Measurements from ENCODE around the gene PLOD1. TPM values are rescaled to one million over a fixed set of nuclear protein-coding genes. Genes with fewer than 3 reads are reported as not detected.

The PLOD1 gene
- total RNA-seq, 4 donors from 2014 or later: 23.9 to 66.5 (median 54.8) TPM

DNA sequence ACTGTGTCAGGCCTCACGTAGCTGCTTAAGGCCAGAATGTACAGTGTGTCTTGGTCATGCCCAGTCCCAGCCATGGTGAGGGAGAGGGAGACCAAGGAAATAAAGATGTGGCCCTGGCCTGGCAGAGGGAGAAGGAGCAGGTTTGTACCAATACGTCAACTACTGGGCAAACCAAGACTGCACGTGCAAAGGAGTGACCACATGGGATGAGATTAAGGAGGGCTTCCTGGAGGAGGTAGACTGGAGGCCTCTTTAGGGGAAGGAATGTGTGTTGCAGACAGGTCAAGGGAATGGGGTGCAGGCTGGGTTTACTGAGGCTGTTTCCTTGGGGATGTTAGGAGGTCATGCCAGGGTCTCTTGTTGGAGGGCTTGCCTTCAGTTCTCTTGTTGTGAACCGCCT, 7.8 kb downstream of the PLOD1 start:
- peak overlapping the region in 2 of 4 donors; percentile 77 to 86 for H3K27ac ChIP-seq
- ATAC-seq (no peak), DNase-seq (no peak)
- no peaks in the 10 kb centered on the region for H3K27me3 ChIP-seq
- H3K4me3 ChIP-seq: no peak overlapping the region
- TF ChIP-seq, protein P1, sequence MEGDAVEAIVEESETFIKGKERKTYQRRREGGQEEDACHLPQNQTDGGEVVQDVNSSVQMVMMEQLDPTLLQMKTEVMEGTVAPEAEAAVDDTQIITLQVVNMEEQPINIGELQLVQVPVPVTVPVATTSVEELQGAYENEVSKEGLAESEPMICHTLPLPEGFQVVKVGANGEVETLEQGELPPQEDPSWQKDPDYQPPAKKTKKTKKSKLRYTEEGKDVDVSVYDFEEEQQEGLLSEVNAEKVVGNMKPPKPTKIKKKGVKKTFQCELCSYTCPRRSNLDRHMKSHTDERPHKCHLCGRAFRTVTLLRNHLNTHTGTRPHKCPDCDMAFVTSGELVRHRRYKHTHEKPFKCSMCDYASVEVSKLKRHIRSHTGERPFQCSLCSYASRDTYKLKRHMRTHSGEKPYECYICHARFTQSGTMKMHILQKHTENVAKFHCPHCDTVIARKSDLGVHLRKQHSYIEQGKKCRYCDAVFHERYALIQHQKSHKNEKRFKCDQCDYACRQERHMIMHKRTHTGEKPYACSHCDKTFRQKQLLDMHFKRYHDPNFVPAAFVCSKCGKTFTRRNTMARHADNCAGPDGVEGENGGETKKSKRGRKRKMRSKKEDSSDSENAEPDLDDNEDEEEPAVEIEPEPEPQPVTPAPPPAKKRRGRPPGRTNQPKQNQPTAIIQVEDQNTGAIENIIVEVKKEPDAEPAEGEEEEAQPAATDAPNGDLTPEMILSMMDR (IDR thresholded peaks at IDR 0.05 in 4 of 5, conservative IDR thresholded peaks at IDR 0.05 in 1 of 5): no peak
- no peak for TF ChIP-seq POLR2A (IDR thresholded peaks at IDR 0.05)
- no peaks in the 10 kb centered on the region for H3K9me3 ChIP-seq
- in situ Hi-C loops (cut with MboI; ENCODE audit: low sequenced_read_pairs in 4 of 4) (no loop called here), intact Hi-C loops (cut with DNase I; ENCODE audit: low total_unique reads) (loop anchor here (5.0 kb wide), 1 partner anchor 35 kb away; no protein-coding TSS in a partner anchor)
- peaks cover 56 to 63% of the 10 kb centered on the region in 2 donors for H3K4me1 ChIP-seq
- H3K36me3 ChIP-seq: no peaks in the 10 kb centered on the region

- intact Hi-C loops (cut with DNase I; ENCODE audit: low total_unique reads): loop anchor here (5.0 kb wide), 1 partner anchor 34 kb away; no protein-coding TSS in a partner anchor
- in situ Hi-C loops (cut with MboI; ENCODE audit: low sequenced_read_pairs in 4 of 4): no loop called here
Measured at GRCh38 chr1:11943619-11944018, 9.1 kb downstream of the PLOD1 start.

DNA sequence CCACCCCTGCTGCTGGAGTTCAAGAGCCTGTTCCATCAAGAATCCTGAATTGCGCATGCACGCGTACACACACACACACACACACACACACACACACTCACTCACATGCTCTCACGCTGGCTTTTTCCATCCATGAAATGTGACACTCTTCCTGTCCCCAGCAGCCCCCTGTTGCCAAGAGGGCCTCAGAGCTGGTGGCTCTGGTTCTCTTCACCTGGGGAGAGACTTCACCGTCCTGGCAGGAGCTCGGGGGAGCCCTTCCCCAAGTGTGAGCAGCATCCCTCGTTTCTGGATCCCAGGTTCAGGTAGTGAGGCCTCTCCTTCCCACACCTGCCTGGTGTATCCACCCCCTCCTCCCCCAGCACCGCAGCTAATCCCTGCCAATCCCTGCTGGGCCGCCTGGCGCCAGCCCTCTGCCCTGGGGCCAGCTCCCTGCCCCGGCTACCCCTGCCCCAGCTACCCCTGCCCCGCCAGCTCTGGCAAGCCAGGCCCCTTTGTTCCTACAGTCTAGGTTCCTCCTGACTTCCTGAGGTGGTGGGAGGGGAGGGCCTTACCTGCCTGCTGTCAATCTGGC, 9.9 kb downstream of the PLOD1 start:
- intact Hi-C loops (cut with DNase I; ENCODE audit: low total_unique reads): loop anchor here (5.0 kb wide), 1 partner anchor 33 kb away; no protein-coding TSS in a partner anchor
- no peak overlapping the region for H3K4me3 ChIP-seq
- peaks cover 38 to 50% of the 10 kb centered on the region in 2 donors for H3K4me1 ChIP-seq
- in situ Hi-C loops (cut with MboI; ENCODE audit: low sequenced_read_pairs in 4 of 4): no loop called here
- DNase-seq: peak; percentile 60 to 82
- H3K36me3 ChIP-seq: no peaks in the 10 kb centered on the region
- TF ChIP-seq, protein P1 (IDR thresholded peaks at IDR 0.05 in 4 of 5, conservative IDR thresholded peaks at IDR 0.05 in 1 of 5): no peak
- TF ChIP-seq POLR2A (IDR thresholded peaks at IDR 0.05): no peak
- no peaks in the 10 kb centered on the region for H3K9me3 ChIP-seq
- H3K27ac ChIP-seq: peak overlapping the region; percentile 62 to 86 (median 80)
- H3K27me3 ChIP-seq: no peaks in the 10 kb centered on the region
- ATAC-seq: peak; percentile 77 to 79

More at GRCh38 chr1:11943619-11944018, 9.1 kb downstream of the PLOD1 start:
- Histone ChIP-seq H3K27me3 (no peaks in the 10 kb centered on the region), H3K4me1 (peaks cover 47 to 59% of the 10 kb centered on the region in 2 donors), H3K4me3 (no peak overlapping the region), H3K36me3 (no peaks in the 10 kb centered on the region), H3K27ac (peak overlapping the region; percentile 62 to 86 (median 80)), H3K9me3 (no peaks in the 10 kb centered on the region)
- ATAC-seq (peak; percentile 21 to 55), DNase-seq (peak in 1 of 2 donors; percentile 74)
- TF ChIP-seq, protein P1 (IDR thresholded peaks at IDR 0.05 in 4 of 5, conservative IDR thresholded peaks at IDR 0.05 in 1 of 5): no peak
- no peak for TF ChIP-seq POLR2A (IDR thresholded peaks at IDR 0.05)

DNA sequence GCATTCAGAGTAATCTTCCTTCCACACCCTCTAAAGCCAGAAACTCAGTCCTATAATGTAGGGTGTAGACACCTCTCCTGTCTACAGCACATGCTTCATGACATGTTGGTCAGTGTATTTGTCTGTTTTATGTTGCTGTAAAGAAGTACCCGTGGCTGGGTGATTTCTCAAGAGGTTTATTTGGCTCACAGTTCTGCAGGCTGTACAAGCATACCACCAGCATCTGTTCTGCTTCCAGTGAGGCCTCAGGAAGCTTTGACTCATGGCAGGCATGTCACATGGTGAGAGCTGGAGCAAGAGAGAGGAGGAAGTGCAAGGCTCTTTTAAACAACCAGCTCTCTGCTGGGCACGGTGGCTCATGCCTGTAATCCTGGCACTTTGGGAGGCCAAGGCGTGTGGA, 12.1 kb downstream of the PLOD1 start:
- ATAC-seq: no peak
- no peak overlapping the region for H3K27ac ChIP-seq
- peaks cover 20 to 29% of the 10 kb centered on the region in 2 donors for H3K4me1 ChIP-seq
- TF ChIP-seq, protein P1 (IDR thresholded peaks at IDR 0.05 in 4 of 5, conservative IDR thresholded peaks at IDR 0.05 in 1 of 5): no peak
- no peak for TF ChIP-seq POLR2A (IDR thresholded peaks at IDR 0.05)
- in situ Hi-C loops (cut with MboI; ENCODE audit: low sequenced_read_pairs in 4 of 4) (no loop called here), intact Hi-C loops (cut with DNase I; ENCODE audit: low total_unique reads) (no loop called here)
- H3K4me3 ChIP-seq: no peak overlapping the region
- H3K9me3 ChIP-seq: no peaks in the 10 kb centered on the region
- H3K36me3 ChIP-seq: peaks cover 0 to 8% of the 10 kb centered on the region in 2 donors
- H3K27me3 ChIP-seq: no peaks in the 10 kb centered on the region
- DNase-seq: no peak

Data from gastrocnemius medialis (tissue), 4 donors.